GM19372 (cell line): Measurements from ENCODE around the gene PCBD2.
A peak's percentile ranks its signal among the peaks of the same experiment; 100 is the strongest.
"Not testable (repeated sequence)": the region's sequence is repeated elsewhere in the genome, so short reads cannot be mapped to it uniquely, and the experiment has no call there.

Source experiments
- ATAC-seq: cut with Tn5 transposase; IDR thresholded peaks from one replicate; pipeline ENCODE4 v1.9.1; 2021; ENCODE audit warnings: mild to moderate bottlenecking, low read depth, moderate library complexity; ENCODE audit not compliant: unreplicated experiment

PCBD2 gene

DNA sequence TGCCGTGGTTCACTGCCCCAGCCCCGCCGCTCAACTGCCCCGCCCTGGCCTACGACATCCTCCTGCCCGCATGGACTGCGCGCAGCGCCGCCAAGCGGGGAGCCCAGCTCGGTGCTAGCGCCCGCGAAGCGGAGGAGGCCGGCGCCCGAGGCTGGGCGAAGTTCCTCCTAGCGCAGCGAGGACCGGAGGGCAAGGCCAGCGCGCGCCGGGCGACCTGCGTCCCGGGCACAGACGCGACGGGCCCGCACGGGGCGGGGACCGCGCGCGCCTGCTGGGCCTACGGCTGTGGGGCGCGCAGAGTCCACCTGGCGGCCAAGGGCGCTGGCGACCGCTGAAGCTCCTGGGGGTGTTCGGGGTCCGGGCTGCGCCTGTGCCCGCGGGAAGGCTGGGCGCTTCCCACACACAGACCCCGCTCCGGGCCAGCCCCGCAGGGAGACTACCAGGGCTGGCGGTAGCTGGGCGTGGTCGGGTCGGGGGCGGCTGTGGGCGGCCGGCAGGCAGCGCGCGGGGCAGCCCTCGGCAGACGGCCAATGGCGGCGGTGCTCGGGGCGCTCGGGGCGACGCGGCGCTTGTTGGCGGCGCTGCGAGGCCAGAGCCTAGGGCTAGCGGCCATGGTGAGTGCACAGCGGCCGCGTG, at the start of gene PCBD2:
TSS of gene PCBD2 (plus strand) at position 522 of the 636 bp plus-strand sequence. CDS start at position 531, 9 bp downstream.
- ATAC-seq: peak; percentile 70

DNA sequence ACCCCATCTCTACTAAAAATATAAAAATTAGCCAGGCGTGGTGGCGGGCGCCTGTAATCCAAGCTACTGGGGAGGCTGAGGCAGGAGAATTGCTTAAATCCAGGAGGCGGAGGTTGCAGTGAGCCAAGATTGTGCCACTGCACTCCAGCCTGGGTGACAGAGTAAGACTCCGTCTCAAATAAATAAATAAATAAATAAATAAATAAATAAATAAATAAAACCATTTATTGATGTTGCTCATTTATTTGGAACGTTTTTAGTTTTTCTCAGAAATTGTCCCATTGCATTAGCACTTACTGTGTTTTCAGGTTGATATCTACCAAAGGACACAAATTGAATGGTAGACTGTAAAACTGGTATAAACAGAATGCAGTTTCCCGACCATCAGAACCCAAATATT, 48.5 kb upstream of the PCBD2 start:
- not testable (repeated sequence) for ATAC-seq

- no peak for ATAC-seq
These were observed 47.5 kb upstream of the PCBD2 start for GRCh38 chr5:134857401-134857800.

DNA sequence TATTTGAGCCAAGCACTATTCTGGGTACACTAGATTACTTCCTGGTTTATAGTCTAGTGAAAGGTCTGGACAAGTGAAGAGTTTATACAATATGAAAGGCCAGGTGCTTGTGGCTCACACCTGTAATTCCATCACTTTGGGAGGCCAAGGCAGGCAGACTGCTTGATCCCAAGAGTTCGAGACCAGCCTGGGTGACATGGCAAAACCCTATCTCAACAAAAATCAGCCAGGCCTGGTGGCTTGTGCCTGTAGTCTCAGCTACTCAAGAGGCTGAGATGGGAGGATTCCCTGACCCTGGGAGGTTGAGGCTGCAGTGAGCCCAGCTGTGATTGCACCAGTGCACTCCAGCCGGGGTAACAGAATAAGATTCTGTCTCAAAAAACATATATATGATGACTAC, 40.2 kb upstream of the PCBD2 start:
- ATAC-seq: no peak

- no peak for ATAC-seq
These were observed 31.4 kb upstream of the PCBD2 start for GRCh38 chr5:134873494-134873893.

DNA sequence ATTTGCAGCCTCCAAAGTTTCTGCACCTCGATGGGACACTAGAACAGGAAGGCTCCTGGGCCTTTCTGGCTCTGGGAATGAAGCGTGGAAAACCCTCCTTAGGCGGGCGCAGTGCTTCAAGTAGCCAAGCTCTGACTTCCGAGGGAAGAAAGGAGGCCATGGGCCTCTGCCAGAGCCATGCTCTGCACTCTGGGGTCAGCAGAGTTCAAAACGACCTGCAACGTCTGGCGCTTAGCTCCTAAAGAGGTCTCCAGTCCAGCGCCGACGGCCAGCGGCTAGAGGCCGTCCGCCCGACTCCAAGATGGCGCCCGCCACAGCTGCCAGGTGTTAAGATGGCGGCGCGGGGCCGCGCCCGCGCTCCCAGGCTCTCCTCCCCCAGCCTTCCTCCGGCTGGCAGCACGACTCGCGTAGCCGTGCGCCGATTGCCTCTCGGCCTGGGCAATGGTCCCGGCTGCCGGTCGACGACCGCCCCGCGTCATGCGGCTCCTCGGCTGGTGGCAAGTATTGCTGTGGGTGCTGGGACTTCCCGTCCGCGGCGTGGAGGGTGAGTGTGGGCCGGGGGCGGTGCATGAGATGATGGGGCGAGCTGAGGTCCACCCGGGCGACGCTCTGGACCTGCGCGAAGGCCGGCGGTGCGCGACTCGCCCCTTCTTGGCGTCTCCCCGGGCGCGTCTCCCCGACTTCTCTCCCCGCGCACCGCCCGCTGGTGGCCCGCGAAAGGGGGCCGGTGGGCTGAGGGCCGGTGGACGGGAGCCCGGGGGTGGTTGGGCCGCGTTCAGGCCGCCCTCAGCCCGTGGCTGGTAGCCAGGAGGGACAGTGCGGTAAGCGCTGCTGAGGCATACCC, 30.7 kb upstream of the PCBD2 start, which contains the start of gene TXNDC15:
TSS of gene TXNDC15 (plus strand) at position 385 of the 844 bp plus-strand sequence. CDS start at position 442, 57 bp downstream.
- ATAC-seq: peak; percentile 82

GRCh38 chr5:134874831-134875655, 29.9 kb upstream of the PCBD2 start:
- peak; percentile 27 for ATAC-seq

GRCh38 chr5:134877159-134877558, 27.8 kb upstream of the PCBD2 start:
- no peak for ATAC-seq

DNA sequence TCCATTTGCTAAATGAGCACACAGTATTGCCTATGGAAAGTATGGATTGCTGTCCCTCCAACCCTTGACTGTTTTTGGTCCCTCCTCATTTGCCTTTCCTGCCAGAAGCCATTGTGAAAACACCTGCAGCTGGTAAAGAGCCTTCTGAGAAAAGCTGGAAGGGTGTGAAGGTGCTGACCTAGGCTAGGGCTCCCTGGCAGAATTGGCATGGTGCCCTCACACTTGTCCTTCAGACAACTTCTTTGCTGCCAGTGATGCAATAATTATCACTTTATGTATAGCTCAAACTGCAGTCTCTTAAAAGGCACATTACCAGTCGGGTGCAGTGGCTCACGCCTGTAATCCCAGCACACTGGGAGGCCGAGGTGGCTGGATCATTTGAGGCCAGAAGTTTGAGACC, 26.5 kb upstream of the PCBD2 start:
- no peak for ATAC-seq

- no peak for ATAC-seq
These were observed 25.5 kb upstream of the PCBD2 start for GRCh38 chr5:134879456-134879855.

DNA sequence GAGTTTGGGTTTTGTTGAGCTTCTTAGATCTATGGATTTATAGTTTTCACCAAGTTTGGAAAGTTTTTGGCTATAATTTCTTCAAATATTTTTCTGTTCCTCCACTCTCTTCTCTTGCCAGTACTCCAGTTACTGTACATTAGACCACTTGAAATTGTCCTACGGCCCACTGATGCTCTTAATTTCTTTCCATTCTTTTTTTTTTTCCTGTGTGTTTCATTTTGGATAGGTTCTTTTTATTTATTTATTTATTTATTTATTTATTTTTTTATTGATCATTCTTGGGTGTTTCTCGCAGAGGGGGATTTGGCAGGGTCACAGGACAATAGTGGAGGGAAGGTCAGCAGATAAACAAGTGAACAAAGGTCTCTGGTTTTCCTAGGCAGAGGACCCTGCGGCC, 24.0 kb upstream of the PCBD2 start:
- ATAC-seq: not testable (repeated sequence)

DNA sequence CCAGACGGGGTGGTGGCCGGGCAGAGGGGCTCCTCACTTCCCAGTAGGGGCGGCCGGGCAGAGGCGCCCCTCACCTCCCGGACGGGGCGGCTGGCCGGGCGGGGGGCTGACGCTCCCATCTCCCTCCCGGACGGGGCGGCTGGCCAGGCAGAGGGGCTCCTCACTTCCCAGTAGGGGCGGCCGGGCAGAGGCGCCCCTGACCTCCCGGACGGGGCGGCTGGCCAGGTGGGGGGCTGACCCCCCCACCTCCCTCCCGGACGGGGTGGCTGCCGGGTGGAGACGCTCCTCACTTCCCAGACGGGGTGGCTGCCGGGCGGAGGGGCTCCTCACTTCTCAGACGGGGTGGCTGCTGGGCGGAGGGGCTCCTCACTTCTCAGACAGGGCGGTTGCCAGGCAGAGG, 23.2 kb upstream of the PCBD2 start:
- ATAC-seq: not testable (repeated sequence)

GRCh38 chr5:134887593-134888159, 17.3 kb upstream of the PCBD2 start:
- ATAC-seq: no peak

- ATAC-seq: no peak
These were observed 15.6 kb upstream of the PCBD2 start for GRCh38 chr5:134889335-134889734.

GRCh38 chr5:134891473-134891872, 13.5 kb upstream of the PCBD2 start:
- ATAC-seq: no peak

- no peak for ATAC-seq
These were observed 12.6 kb upstream of the PCBD2 start for GRCh38 chr5:134892282-134892681.

GRCh38 chr5:134892926-134893325, 12.0 kb upstream of the PCBD2 start:
- ATAC-seq: no peak

GRCh38 chr5:134893748-134894505, 11.0 kb upstream of the PCBD2 start:
- ATAC-seq: no peak

- no peak for ATAC-seq
These were observed 2.7 kb upstream of the PCBD2 start for GRCh38 chr5:134902071-134902801.
